Mesothelial cell of epicardium (in vitro differentiated cells): ENCODE data around the gene VWF. TPM values are rescaled to one million over a fixed set of nuclear protein-coding genes. Genes with fewer than 3 reads are reported as not detected.
A peak's percentile ranks its signal among the peaks of the same experiment; 100 is the strongest.

Experiments
- DNase-seq, 2 experiments: peaks; one replicate each; pipeline ENCODE4 v3.0.0; 2021; ENCODE audit warnings: low spot score in 2 of 2; ENCODE audit not compliant: unreplicated experiment in 2 of 2
- H3K27ac Mint-ChIP-seq: 2 replicates; pipeline ENCODE4 v1.8.0; 2021; ENCODE audit warnings: mixed read lengths
- H3K27me3 Mint-ChIP-seq: 2 replicates; pipeline ENCODE4 v1.8.0; 2021; ENCODE audit warnings: low read depth, mixed read lengths
- H3K36me3 Mint-ChIP-seq: 2 replicates; pipeline ENCODE4 v1.8.0; 2021; ENCODE audit warnings: mixed read lengths
- H3K4me1 Mint-ChIP-seq: 2 replicates; pipeline ENCODE4 v1.8.0; 2021; ENCODE audit warnings: mixed read lengths
- H3K4me3 Mint-ChIP-seq: 2 replicates; pipeline ENCODE4 v1.8.0; 2021; ENCODE audit warnings: mild to moderate bottlenecking, moderate library complexity, mixed read lengths
- H3K9me3 Mint-ChIP-seq: 2 replicates; pipeline ENCODE4 v1.8.0; 2021; ENCODE audit warnings: mixed read lengths
- total RNA-seq: library from RNA; stranded (reverse); gene quantifications from 3 replicates; pipeline ENCODE4 v1.2.1, GENCODE V29; 2021
- TF ChIP-seq, protein P1 (sequence below): fragments of 200-600 bp; sonication (generic); IDR thresholded peaks from one replicate; pipeline ENCODE4 v1.5.0; 2021; ENCODE audit warnings: antibody characterized with exemption; ENCODE audit not compliant: unreplicated experiment

The VWF gene
- total RNA-seq, 1 donor from 2014 or later = 0.31 TPM

DNA sequence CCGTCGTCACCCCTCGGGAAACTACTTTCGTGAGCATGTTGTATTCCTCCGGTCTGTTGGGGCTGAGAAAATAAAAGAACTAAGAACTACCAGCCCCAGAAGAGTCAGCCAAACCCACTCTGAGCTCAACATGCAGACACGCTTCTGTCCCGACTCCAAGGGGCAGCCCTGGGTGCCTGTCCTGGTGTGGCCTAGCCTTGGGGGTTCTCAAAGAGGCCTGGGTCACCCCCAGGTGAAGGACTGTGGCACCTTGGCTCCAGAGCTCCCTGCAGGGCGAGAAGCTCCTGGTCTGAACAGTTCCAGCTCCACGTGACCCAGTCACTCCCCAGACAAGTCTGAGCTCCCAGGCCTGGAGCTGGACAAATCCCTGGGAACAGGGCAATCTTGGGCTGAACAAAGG lies 87.0 kb downstream of the VWF start:
- no peaks in the 10 kb centered on the region for H3K27me3 Mint-ChIP-seq

DNA sequence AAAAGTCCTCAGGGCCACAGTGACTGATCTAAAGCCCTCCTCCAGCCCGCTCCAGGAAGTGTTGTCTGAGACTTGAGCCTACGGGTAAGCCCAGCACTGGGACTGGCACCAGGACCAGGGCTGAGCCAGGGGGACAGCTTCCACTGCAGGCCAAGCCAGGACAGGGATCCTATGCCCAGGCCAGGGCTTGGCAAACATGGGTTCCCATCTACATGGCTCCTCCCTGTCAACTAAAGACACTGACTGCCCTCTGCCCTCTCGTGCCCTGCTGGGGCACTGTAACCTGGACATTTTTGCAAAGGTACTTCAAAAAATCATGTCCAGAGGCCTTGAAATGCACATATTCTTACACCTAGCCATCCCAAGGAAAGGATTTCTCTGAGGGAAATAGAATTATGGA lies 88.0 kb downstream of the VWF start:
- H3K9me3 Mint-ChIP-seq = no peaks in the 10 kb centered on the region
- TF ChIP-seq, protein P1, sequence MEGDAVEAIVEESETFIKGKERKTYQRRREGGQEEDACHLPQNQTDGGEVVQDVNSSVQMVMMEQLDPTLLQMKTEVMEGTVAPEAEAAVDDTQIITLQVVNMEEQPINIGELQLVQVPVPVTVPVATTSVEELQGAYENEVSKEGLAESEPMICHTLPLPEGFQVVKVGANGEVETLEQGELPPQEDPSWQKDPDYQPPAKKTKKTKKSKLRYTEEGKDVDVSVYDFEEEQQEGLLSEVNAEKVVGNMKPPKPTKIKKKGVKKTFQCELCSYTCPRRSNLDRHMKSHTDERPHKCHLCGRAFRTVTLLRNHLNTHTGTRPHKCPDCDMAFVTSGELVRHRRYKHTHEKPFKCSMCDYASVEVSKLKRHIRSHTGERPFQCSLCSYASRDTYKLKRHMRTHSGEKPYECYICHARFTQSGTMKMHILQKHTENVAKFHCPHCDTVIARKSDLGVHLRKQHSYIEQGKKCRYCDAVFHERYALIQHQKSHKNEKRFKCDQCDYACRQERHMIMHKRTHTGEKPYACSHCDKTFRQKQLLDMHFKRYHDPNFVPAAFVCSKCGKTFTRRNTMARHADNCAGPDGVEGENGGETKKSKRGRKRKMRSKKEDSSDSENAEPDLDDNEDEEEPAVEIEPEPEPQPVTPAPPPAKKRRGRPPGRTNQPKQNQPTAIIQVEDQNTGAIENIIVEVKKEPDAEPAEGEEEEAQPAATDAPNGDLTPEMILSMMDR = no peak
- no peak overlapping the region for H3K4me3 Mint-ChIP-seq
- no peaks in the 10 kb centered on the region for H3K27me3 Mint-ChIP-seq
- DNase-seq = no peak
- no peaks in the 10 kb centered on the region for H3K4me1 Mint-ChIP-seq
- no peak overlapping the region for H3K27ac Mint-ChIP-seq
- H3K36me3 Mint-ChIP-seq = no peaks in the 10 kb centered on the region

More for the DNA sequence above, 87.0 kb downstream of the VWF start:
- no peaks in the 10 kb centered on the region for H3K9me3 Mint-ChIP-seq
- no peak overlapping the region for H3K27ac Mint-ChIP-seq
- no peaks in the 10 kb centered on the region for H3K36me3 Mint-ChIP-seq
- no peak for DNase-seq
- H3K4me3 Mint-ChIP-seq = no peak overlapping the region
- no peaks in the 10 kb centered on the region for H3K4me1 Mint-ChIP-seq
- TF ChIP-seq, protein P1 = no peak

DNA sequence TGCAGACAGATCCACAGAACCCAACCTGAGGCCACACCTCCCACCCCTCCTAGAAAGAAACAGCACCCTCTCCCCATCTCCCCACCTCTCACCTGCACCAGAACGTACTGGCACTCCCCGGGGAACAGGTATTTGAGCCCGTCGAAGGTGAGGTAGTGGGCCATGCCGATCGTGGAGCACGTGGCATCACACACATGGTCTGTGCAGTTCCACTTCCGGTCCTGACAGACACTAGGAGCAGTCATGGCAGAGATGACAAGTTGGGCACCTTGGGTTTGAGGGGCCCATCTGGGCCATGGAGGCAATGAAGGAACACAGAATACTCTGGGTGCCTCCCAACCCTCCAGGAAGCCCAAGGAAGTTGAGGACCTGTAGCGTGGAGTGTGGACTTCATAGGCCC lies 89.9 kb downstream of the VWF start:
- TF ChIP-seq, protein P1 = no peak
- H3K4me1 Mint-ChIP-seq = no peaks in the 10 kb centered on the region
- no peaks in the 10 kb centered on the region for H3K27me3 Mint-ChIP-seq
- H3K27ac Mint-ChIP-seq = no peak overlapping the region
- no peaks in the 10 kb centered on the region for H3K9me3 Mint-ChIP-seq
- H3K4me3 Mint-ChIP-seq = no peak overlapping the region
- no peak for DNase-seq
- no peaks in the 10 kb centered on the region for H3K36me3 Mint-ChIP-seq

DNA sequence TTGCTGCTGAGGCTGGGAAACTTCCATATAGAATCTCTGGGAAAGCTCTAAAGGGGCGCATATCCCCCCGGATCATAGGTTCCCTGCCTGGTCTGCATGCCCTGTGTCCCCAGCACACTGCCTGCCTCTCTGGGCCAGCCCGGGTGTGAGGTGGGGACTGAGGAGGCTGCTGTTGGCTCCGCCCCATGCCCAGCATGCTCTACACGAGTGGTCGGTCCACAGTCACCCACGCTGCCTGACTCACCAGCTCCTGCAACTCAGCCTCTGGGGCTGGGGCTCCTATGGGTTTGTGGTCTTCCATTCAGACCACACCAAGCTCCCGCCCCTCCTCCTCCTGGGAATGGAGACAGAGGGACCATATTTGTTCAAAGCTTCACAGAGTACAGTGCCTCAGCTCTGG lies 90.9 kb downstream of the VWF start:
- no peaks in the 10 kb centered on the region for H3K36me3 Mint-ChIP-seq
- H3K4me3 Mint-ChIP-seq = no peak overlapping the region
- H3K27me3 Mint-ChIP-seq = peaks cover 2% of the 10 kb centered on the region
- no peaks in the 10 kb centered on the region for H3K4me1 Mint-ChIP-seq
- peaks cover 3% of the 10 kb centered on the region for H3K9me3 Mint-ChIP-seq
- H3K27ac Mint-ChIP-seq = no peak overlapping the region
- TF ChIP-seq, protein P1 = no peak
- DNase-seq = no peak

DNA sequence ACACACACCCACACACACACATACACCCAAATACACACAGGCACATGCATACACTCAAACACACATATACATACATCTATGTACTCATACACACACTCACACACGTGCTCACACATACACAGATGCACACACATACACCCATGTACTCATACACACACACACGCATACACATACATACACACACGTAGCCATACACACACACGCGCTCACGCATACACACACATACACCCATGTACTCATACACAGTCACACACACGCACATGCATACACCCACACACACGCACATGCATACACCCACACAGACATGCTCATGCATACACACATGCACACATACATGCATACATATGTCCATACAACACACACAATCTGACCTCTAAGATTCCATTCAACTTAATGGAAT lies 91.7 kb downstream of the VWF start:
- no peaks in the 10 kb centered on the region for H3K36me3 Mint-ChIP-seq
- peaks cover 8% of the 10 kb centered on the region for H3K9me3 Mint-ChIP-seq
- peaks cover 2% of the 10 kb centered on the region for H3K27me3 Mint-ChIP-seq
- no peak overlapping the region for H3K27ac Mint-ChIP-seq
- no peak for DNase-seq
- TF ChIP-seq, protein P1 = no peak
- H3K4me3 Mint-ChIP-seq = no peak overlapping the region
- H3K4me1 Mint-ChIP-seq = no peaks in the 10 kb centered on the region

DNA sequence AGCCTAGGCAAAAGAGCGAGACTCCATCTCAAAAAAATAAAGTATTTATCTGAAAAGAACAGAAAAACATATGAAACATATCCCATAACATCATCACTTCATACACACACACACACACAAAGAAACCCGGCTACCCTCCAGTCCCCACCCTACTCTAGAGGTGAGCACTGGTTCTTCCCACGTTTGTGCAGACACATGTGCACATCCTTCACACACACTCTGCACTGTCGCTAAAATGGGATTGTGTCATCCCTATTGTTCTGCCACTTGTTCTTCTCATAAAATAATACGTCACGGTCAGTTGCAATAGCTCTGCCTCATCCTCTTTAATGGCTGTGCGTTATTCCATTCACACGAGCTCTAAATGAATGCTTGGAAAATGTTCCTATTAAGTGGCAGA lies 93.5 kb downstream of the VWF start:
- peaks cover 14% of the 10 kb centered on the region for H3K9me3 Mint-ChIP-seq
- DNase-seq = peak in 1 of 2 experiments; percentile 16
- no peak overlapping the region for H3K27ac Mint-ChIP-seq
- peaks cover 2% of the 10 kb centered on the region for H3K27me3 Mint-ChIP-seq
- TF ChIP-seq, protein P1 = no peak
- no peaks in the 10 kb centered on the region for H3K4me1 Mint-ChIP-seq
- no peaks in the 10 kb centered on the region for H3K36me3 Mint-ChIP-seq
- no peak overlapping the region for H3K4me3 Mint-ChIP-seq
